Cardiac atrium fibroblast (primary cell): Measurements from ENCODE around the gene GPR141. TPM values are rescaled to one million over a fixed set of nuclear protein-coding genes. Genes with fewer than 3 reads are reported as not detected.

Experiments
- total RNA-seq: library from RNA; depleted of rRNA; stranded (reverse); fragments of >200 nt; gene quantifications from 2 replicates; pipeline ENCODE4 v1.2.3, GENCODE V29; 2015

The GPR141 gene
- not detected in 2 replicates for total RNA-seq

GRCh38 chr7:37683246-37684120 is at the start of gene GPR141:
TSS of gene GPR141 (plus strand) at chr7:37683766. CDS start at chr7:37740394, 56,628 bp downstream.

Other genes with a start within 250 kb of the GPR141 start
- 0.54 and 5.8 TPM in 2 replicates for gene ELMO1, start 234.9 kb upstream of the GPR141 start, total RNA-seq
- not detected in 2 replicates for gene NME8, start 164.8 kb downstream of the GPR141 start, total RNA-seq
- 5.2 and 7.8 TPM in 2 replicates for gene SFRP4, start 233.1 kb downstream of the GPR141 start, total RNA-seq
- 18.4 and 27.7 TPM in 2 replicates for gene EPDR1, start 236.9 kb downstream of the GPR141 start, total RNA-seq